ENCODE results near the gene FHDC1.

The FHDC1 gene

DNA sequence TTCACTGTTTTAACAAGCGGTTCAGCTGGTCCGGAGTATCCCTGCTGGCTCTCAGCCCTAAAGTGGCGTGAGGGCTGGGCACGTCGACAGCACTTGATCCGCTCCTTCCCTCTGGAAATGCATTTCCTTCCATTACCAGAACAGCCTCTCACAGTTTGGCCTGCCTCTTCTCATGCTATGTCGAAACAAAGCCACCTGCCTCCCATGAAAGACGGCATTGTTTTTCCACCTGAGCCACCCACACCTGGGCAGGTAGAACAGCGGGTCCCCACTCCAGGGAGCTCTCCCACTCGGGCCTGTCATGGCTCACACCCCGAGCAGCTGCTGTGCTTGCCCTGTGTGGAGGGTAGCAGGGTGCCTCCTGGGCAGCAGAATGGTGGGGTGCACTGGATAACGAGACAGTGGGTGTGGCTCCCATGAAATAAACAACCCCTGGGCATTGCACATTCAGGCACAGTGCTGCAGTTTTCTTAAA is 86.2 kb downstream of the FHDC1 start:
- no peak overlapping the region for H3K4me3 ChIP-seq (ENCODE audit: low read length)
- no peak for DNase-seq (ENCODE audit: low read depth)
- no peak for TF ChIP-seq CTCF (conservative IDR thresholded peaks at IDR 0.05; ENCODE audit: low read depth, low read length)

GRCh38 chr4:153023139-153023538 is 87.0 kb downstream of the FHDC1 start:
- TF ChIP-seq CTCF (conservative IDR thresholded peaks at IDR 0.05; ENCODE audit: low read depth, low read length): no peak
- no peak for DNase-seq (ENCODE audit: low read depth)
- no peak overlapping the region for H3K4me3 ChIP-seq (ENCODE audit: low read length)

- H3K4me3 ChIP-seq (ENCODE audit: low read length): no peak overlapping the region
- no peak for DNase-seq (ENCODE audit: low read depth)
- TF ChIP-seq CTCF (conservative IDR thresholded peaks at IDR 0.05; ENCODE audit: low read depth, low read length): no peak
Measured at GRCh38 chr4:153023692-153024394, 87.7 kb downstream of the FHDC1 start.

DNA sequence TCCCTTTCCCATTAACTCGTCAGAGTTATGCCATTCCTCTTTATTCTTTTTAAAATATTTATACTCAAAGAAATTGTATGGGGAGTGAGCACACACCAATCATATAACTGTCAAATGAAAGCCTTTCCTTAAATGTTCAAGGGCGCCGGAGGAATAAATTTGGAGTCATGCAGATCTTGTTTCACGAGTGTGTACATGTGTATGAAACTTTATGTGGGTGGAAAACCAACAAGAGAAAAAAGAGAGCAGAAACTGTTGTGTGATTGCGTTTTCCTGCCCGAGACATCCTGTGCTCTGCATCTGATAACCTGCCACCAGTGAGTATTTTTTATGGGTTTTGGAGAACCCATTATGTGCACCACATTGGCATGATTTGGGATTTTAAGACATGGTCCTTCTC is 88.3 kb downstream of the FHDC1 start:
- H3K4me3 ChIP-seq (ENCODE audit: low read length): no peak overlapping the region
- no peak for DNase-seq (ENCODE audit: low read depth)
- TF ChIP-seq CTCF (conservative IDR thresholded peaks at IDR 0.05; ENCODE audit: low read depth, low read length): no peak

GRCh38 chr4:153025406-153025805 is 89.3 kb downstream of the FHDC1 start:
- no peak for TF ChIP-seq CTCF (conservative IDR thresholded peaks at IDR 0.05; ENCODE audit: low read depth, low read length)
- no peak for DNase-seq (ENCODE audit: low read depth)
- no peak overlapping the region for H3K4me3 ChIP-seq (ENCODE audit: low read length)

DNA sequence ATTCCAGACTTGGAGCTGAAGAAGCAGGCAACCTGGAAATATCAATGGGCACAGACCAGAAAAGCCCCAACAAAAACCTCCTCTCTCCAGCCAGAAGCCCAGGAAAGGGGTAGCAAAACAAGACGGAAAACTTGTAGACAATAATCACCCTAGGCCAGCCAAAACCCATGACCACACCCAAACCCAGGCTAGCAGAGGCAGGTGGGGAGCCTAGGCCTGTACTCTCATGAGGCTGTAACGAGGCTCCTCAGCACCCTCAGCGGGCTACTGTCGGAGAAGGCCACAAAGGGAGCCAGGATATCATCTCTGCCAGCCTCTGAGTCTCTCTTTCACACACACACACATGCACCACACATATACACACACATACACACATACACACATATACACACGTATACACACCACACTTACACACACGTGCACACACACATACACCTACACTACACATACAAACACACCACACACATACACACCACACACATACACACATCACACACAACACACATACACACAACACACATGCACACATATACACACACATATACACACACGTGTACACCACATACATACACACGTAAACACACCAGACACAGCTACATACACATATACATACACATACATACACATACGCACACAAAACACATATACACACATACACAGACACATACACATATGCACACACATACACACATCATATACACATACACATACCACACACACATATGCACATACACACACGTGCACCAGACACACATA is 90.6 kb downstream of the FHDC1 start:
- H3K4me3 ChIP-seq (ENCODE audit: low read length): no peak overlapping the region
- TF ChIP-seq CTCF (conservative IDR thresholded peaks at IDR 0.05; ENCODE audit: low read depth, low read length): no peak
- no peak for DNase-seq (ENCODE audit: low read depth)

DNA sequence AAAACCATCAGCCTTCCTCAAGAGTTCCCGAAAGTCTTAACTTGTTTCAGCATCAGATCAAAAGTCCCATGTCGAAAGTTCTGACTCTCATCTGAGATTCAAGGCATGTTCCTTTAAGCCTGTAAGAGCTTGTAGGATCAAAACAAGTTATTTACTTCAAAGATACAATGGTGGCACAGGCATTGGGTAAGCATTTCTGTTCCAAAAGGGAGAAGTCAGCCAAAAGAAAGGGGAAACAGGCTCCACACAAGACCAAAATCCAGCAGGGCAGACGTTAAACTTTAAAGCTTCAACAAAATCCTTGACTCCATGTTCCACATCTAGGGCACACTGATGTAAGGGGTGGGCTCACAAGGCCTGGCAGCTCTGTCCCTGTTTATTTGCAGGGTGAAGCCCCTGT is 91.7 kb downstream of the FHDC1 start:
- no peak for TF ChIP-seq CTCF (conservative IDR thresholded peaks at IDR 0.05; ENCODE audit: low read depth, low read length)

More for the DNA sequence above, 91.7 kb downstream of the FHDC1 start:
- DNase-seq (ENCODE audit: low read depth): no peak
- no peak overlapping the region for H3K4me3 ChIP-seq (ENCODE audit: low read length)

Measured in retinal pigment epithelial cell (primary cell).